PC-9 (cell line): ENCODE measurements around the gene CHST1.

Source experiments
- CTCF ChIP-seq: fragments of 200-600 bp; sonication (generic); conservative IDR thresholded peaks from 2 replicates; pipeline ENCODE4 v1.6.1; 2017; ENCODE audit warnings: mixed run types, antibody characterized with exemption, mild to moderate bottlenecking, moderate library complexity
- EZH2 ChIP-seq: fragments of 200-600 bp; sonication (generic); IDR thresholded peaks from 2 replicates; pipeline ENCODE4 v1.8.0; 2017; ENCODE audit warnings: antibody characterized with exemption, low read depth

GRCh38 chr11:45669146-45669545 lies 3.7 kb upstream of the CHST1 start:
- TF ChIP-seq CTCF: no peak
- TF ChIP-seq EZH2: no peak
